NCI-H345 treated with DMSO at 0.1 percent for 48 hours (cell line): ENCODE measurements around the gene PCBP2.
"Not testable (repeated sequence)": the region's sequence is repeated elsewhere in the genome, so short reads cannot be mapped to it uniquely, and the experiment has no call there.

Experiments
- DNase-seq: peaks from one replicate; lab custom pipeline; 2025; ENCODE audit not compliant: unreplicated experiment; lab: John Stamatoyannopoulos, UW

Gene PCBP2

GRCh38 chr12:53472056-53472582 lies 20.2 kb downstream of the PCBP2 start:
- DNase-seq = no peak

DNA sequence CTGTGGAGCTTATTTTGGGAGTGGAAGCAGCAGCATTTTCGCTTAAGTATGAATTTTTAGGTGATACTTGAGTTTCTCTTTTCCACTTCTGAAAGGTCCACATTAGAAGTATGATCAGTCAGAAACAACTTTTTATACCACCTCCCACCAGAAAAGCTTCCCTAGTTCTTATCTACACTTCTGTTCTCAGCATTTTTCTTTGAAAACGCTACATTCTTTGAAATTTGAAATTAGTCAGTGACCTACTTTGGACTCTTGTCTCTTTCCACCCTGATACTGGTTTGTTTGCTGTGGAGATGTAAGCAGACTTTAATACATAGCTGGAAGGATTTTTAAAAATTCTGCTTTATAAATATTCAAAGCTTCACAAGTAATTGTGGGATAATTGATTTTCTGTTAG lies 22.2 kb downstream of the PCBP2 start:
- DNase-seq = no peak

DNA sequence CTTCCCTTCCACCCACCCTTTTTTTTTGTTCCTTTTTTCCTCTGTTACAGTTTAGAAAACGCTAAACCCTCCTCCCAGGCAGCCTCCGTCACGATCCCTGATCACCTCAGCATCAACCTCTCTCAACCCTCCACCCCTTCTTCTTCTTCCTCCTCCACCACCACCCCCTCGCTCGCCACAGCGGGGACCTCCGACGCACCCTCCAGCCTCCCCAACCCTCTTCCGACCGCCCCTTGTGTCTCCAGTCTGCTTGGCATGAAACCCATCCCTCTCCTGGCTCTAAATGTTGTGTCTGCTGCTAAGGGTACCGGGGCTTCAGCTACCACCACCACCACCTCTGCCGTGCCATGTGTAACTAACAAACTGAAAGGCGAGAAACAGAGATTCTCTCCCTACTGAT lies 22.9 kb downstream of the PCBP2 start:
- DNase-seq = no peak

DNA sequence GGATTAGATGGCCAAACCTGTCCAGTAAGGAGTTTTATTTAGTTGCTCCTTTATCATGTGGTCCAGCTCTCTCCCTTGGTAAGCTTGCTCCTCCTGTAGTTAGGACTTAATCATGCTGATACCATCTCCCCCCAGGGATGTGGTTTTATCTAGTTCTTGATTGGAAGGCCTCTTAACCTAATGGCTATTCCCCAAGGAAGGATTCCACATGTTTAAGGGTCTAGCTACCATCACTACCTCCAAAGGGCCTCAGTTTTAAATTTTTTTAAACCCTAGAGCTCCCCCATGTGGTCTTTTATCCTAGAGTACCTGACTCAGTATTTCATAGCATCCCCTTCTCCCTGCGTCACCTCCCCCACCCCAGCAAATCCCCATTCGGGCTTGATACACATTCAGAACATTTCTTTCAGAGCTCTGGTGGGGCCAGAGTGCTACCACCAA lies 24.9 kb downstream of the PCBP2 start:
- no peak for DNase-seq

GRCh38 chr12:53478865-53479264 lies 27.0 kb downstream of the PCBP2 start:
- no peak for DNase-seq

- DNase-seq = no peak
Measured at GRCh38 chr12:53479331-53479730, 27.4 kb downstream of the PCBP2 start.

GRCh38 chr12:53480491-53481442 lies 28.9 kb downstream of the PCBP2 start:
- no peak for DNase-seq

GRCh38 chr12:53481458-53481857 lies 29.6 kb downstream of the PCBP2 start:
- not testable (repeated sequence) for DNase-seq

DNA sequence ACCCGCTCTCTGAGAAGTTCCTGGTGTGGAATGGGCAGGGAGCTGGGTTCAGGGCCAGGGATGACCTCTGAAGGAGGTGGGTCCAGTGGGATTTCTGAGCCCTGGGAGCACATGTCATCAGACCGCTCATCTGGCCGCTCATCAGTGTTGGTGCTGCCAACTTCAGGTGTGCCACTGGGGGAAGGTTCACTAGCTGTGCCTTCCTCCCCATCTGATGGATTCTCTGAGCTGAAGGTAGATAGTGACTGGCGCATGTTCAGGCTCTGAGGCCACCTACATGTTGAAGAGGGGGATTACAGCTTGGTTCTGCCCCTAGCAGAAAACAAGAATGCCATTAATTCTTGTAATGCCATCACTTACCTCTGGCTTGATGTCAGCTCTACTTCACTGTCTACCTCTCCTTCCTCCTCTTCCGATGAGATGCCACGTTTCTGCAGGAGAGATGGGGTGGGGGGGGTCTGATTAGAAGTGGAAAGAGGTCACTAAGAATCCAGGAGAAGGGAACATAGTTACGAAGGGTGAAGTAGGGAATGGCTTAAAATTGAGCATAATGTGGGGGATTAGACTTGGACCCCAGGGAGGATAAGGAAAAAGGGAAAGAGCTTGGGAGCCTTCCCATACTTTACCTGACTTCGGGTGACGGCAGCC lies 30.2 kb downstream of the PCBP2 start:
- DNase-seq = no peak

DNA sequence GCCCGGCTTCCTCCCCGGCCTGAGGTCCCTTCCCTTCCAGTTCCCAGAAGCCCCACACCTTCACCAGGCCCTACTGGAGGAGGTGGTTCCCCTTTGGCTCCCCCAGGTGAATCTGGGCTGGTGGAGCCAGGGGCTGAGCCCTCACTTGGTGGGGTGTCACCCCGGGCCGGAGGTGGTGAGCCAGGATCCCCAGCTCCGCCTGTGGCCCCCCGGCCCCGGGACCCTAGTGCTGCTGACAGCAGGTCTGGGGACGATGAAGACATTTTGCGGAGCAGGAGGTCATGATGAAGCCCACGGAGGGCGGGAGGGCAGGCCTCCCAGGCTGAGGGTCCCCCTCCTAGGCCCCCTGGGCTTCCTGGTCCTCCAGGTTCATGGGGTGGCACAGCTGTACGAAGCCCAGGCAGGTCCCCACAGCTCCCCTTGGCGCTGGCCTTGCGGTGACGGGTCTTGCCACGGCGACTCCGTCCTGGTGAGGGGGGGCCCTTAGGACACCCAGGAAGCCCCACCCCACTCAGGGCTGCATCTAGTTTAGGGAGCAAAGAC lies 30.8 kb downstream of the PCBP2 start:
- no peak for DNase-seq

GRCh38 chr12:53483225-53483978 lies 31.5 kb downstream of the PCBP2 start:
- DNase-seq = no peak

DNA sequence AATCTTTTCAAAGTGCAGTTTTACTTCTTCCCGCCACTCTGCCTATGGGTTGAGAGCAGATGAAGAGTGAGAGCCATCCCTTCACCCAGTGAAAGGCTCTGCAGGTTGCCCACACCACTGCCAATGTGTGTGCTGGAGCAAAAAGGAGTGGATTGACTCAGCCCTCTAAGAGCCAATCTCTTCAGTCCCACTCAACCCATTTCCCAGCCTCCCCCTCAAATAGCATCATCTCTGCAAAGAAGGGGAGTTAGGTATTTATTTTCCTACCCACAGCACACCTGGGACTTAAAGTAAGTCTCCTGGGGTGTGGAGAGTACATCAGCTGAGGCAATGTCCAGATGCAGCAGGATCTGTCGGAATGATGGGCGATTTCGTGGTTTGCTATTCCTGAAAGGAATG lies 32.1 kb downstream of the PCBP2 start:
- no peak for DNase-seq

- no peak for DNase-seq
Measured at GRCh38 chr12:53484686-53485575, 33.0 kb downstream of the PCBP2 start.

DNA sequence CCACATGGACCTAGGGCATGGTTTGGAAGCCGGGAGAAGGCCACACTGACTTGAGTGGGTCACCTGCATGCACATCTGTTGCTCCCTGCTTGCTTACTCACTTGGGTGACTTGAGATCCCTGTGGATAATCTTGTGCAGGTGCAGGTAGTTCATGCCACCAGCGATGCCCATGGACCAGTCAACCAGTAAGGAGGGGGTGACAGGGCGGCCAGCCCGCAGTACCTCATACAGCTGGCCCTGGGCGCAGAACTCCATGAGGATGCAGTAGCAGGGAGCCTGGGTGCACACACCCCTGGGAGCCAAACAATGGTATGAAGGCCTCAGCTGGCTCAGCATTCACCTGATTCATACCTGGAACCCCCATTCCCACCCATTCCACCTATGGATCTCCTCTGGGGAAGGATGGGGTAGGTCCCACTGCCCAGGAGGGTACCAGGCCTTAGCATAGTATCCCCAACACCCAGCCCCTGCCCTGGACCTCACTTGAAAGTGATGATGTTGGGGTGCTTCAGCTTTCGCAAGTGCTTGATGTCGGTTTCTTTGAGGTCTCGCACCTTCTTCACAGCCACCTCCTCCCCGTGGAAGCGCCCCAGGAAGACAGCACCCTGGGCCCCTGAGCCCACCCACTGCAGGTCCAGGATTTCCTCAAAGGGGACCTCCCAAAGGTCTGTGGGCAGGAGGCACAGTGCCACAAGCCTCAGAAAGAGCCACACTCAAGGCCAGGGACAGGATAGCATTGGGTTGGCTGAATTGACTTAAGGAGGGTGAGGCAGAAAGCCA lies 34.2 kb downstream of the PCBP2 start:
- DNase-seq = no peak

DNA sequence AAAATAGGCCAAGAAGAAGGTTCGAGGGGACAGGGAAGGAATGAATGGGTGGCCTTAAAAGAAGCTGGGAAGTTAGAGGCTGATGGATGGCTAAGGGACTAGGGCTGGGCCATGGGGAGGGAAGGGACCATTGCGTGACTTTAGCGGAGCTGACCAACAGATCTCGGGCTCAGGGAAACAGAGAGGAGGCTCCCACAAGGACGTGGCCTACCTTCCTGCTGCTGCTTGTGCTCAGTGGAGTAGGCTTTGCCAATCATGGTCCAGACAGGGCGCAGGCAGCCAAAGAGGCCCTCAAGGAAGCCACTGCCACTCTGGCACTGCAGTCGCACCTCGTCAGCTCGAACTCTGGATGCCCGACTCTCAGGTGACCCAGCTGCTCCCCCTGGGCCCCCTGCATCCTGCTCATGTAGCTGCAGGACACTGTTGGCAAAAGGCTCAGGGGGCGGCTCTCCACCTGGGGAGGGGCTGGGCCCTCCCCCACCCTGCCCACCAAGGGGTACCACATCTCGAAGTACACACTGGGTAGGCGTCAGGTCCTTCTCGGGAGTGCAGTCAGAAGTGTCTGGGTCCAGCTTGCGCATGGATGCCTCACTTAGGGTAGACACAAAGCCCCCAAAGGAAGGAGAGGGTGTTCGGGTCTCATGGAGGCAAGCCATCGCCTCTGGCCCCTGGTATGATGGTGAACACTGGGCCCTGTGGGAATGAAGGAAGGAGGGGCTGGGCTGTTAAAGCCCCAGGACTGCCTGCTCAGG lies 35.0 kb downstream of the PCBP2 start:
- no peak for DNase-seq

GRCh38 chr12:53489242-53489864 lies 37.5 kb downstream of the PCBP2 start:
- DNase-seq = no peak

- no peak for DNase-seq
Measured at GRCh38 chr12:53492188-53492587, 40.3 kb downstream of the PCBP2 start.
